KG1 (cell line): ENCODE measurements around the gene PC.

Experiments used
- DNase-seq: peaks from one replicate; lab custom pipeline; 2025; lab: John Stamatoyannopoulos, UW

PC gene

DNA sequence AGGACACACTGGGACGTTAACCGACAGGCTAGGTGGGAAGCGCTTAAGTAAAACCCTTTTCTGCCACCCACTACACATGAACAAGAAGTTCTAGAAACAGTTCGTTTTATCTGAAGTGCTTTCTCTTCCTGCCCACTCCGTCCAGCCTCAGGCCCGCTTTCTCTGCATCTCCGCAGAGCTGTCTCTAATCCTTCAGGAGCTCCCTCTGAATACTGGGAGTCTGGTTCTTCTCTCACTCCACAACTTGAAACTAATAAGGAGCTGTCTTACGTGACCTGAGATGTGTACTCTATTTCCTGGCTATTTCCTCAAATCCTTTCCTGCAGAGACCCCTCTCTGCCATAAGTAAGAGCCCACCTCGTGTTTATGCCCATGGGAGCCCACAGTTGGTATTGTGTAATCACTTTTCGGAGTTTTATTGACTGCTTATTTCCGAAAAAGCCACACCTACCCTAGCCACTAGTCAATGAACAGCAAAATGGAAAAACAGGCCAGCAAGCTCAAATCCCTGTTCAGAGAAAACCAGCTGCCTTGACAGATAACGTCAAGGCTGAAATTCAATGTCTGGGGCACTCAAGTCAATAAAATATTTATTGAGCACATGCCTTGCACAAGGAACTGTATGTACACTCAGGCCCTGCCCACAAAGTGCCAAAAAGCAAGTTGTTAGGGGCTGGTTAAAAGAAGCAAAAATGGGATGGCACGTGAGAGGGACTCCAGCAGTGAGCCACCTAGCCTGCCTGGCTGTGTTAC, 4.9 kb downstream of the PC start:
- no peak for DNase-seq

DNA sequence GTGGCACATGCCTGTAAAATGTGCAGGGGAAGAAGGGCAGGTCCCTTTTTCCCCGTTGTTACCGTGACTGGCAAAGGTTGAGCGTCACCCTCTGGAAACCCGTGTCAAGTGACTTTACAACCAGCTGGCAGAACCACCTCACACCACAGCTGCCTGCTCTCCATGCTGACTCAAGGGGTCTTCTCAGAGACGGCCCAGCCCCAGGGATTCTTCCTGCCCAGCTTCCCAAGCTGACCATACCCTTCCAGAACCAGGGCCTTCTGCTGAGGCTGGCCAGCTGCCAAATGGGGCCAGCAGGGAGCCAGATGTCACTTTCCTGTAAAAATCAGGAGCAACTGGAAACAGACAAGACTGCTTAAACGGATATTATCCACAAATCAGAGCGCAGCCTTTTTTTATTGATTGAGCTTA, 6.3 kb downstream of the PC start:
- no peak for DNase-seq

DNA sequence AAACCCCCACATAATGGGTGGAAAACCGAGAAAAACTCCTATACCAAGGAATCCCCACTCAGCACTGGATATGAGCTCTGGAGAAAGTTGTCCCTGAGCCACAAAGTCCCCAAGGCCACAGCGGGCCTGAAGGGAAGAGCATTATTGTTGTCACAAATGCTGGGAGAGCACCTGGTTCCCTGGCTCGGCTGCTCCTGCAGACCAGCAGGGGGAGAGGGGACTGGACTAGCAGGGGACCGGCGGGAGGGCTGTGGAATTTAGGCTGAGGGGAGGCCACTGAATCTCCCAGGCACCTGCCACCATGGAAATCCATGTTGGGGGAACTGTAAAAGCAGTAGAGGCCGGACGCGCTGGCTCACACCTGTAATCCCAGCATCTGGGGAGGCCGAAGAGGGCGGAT, 7.0 kb downstream of the PC start:
- no peak for DNase-seq

DNA sequence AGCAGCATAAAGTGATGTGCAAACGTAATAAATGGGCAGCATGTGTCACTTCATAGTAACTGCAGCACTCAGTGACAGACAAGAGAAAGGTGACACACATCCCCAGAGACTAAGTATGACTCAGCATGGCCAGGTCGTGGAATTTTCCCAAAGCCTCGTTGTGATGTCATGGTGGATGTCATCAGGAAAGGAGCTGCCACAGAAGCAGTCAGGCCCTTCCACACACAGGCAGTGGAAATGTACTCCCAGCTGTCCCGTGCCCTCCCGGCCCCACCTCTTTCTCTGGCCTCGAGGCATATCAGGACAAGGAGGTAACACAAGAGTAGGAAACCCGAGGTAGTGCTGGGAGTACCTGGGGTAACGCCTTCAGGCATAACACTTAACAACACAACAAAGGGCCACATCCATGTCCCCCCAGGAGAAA, 8.1 kb downstream of the PC start:
- no peak for DNase-seq

DNA sequence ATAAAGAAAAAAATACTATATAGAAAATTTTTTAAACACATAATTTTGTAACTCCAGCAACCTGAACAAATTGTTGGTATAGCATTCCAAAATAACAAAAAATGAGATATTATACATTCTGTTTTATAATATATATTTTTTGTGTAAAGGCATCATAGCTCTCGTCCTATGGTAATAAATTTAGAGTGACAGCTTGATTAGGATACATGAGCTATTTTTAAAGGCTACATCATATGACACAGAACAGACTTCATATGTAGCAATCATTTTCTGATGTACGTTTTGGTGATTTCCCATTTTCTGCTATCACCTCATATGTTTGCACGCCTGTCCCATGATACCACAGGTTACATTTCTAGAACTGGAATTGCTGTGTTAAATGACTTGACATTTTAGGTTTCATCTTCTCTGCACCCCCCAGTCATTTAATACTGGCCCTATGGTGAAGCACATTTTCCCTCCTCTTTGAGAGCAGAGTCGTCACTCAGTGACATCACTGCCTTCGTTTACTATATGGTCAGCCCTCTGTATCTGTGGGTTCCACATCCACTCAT, 19.5 kb downstream of the PC start:
- no peak for DNase-seq

DNA sequence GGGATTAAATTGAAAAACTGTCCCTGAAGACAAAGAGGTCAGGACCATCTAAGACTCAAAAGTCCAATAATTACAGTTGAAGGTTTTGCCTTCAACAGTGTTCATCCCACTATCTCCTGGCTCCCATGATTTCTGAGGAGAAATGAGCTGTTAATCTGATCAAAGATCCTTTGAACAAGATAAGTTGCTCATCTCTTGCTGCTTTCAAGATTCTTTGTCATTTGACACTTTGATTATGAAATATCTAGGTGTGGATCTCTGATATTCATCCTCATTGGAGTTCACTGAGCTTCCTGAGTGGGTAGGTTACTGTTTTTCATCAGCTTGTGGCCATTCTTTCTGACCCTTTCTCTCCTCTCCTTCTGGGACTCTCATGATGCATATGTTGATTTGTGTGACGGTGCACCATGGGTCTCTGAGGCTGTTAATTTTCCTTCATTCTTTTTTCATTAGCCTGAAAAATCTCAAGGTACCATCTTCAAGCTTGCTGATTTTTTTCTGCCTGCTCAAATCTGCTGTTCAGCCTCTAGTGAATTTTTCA, 20.9 kb downstream of the PC start:
- DNase-seq, result no peak

DNA sequence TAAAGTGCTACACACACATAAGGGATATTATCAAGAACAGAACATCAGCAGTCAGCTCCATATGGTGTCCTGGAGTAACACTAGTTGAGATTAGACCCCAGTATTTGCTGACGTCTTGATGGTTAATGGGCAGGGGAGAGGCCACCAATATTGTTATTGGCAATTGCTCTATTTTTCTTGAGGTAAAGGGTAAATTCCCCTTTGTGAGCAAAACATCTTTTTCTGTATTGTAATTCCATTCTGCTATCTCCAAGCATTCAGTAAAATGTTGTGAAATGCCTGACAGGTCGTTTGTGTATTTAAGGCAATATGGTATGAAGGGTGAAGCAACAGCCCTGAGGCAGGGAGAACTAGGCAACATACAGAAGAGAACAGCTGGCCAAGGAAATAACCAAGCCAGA, 21.9 kb downstream of the PC start:
- DNase-seq, result no peak

DNA sequence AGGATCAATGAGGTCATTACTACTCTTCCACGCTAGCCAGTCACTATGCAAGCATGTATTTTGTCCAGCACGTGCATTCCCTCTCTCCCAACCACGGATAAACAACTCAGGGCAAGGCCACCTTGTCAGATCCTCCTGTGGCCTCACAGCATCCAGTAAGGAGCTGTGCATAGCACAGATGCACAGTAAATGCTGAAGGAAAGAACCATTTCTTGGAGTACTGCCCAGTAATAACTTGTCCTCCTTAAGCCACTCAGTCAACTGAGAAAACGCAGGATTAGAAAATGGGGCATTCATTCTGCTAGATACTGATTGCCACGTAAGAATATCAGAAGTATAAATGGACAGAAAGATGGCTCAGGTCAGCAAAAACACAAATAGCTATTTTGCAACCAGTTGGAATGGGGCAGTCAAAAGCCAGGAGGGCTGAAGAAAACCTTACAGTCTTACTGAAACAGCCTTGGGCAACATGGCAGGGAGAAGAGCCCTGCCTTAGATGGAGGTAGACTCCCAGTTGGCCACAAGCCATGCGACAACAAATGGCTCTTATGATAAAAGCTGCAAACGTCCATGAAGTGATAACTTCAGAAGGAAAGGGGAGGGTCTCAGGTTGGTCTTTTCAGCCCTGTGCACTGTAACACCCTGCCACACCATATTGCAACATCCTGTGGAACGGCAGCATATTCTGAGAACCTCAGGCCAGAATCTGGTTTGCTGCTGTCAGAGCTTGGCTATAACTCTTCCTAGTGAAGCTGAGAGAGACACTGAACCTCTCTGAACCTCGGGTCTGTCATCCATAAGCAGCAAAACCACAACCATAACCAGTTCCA, 23.0 kb downstream of the PC start:
- no peak for DNase-seq

DNA sequence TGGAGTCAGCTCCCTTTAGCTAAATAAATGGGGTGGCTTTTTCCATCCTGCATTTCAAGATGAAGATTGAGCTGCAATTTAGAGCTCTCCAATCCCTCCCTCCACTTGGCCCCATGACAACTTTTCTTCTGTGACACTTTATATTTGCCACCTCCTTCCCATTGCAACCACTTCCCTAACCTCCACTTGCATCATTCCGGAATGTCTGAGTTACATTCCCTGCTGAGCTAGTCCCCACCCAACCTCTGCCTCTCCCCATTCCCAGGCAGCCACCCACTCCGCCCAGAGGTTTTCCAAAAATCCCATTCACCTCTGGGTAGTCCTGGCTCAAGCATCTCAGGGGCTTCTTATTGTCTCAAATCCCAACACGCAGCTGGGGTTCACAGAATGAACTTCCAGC, 24.7 kb downstream of the PC start:
- no peak for DNase-seq

DNA sequence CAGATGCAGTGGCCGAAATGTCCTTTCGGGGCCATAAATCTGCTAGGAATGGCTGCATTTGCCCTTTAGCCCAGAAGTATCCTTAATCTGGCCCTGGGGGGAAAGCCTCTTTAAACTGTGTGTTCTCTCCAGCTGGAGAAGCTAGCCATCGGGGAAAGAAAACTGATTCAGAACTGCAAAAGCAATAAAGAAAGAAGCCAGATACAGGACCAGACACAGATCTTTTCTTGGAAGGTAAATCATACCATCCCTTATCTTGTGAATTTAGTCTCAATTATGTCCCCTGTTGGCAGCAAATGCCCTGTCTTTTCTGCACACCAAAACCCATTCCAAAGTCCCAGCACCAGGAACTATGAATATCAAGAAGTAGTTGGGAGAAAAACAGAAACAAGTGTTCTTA, 25.6 kb downstream of the PC start:
- DNase-seq, result no peak

DNA sequence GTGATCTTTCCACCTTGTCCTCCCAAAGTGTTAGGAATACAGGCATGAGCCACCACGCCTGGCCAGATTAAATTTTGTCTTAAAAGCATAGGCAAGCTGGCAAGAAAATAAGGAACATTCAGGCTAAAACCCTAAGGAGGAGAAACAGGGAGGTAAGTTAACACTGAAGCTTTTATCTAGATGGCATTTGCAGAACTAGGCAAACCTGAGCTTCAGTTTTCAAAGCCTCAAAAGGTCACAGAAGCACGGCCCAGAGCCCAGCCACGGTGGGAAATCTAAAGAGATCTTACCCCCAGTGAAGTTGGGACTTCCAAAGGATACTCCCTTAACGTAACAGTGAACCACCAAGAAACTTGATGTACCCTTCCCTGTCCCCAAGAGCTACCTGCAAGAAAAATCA, 28.4 kb downstream of the PC start:
- DNase-seq, result no peak

DNA sequence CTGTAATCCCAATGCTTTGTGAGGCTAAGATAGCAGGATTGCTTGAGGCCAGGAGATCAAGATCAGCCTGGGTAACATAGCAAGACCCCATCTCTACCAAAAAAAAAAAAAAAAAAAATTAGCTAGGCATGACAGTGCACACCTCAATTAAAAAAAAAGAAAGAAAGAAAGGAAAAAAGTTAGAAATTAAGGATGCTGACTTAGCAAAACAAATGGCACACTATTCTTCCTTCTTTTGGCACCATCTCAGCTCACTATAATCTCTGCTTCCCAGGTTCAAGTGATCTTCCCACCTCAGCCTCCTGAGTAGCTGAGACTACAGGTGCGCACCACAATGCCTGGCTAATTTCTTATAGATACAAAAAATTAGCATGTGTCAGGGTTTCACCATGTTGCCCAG, 33.9 kb downstream of the PC start:
- no peak for DNase-seq

DNA sequence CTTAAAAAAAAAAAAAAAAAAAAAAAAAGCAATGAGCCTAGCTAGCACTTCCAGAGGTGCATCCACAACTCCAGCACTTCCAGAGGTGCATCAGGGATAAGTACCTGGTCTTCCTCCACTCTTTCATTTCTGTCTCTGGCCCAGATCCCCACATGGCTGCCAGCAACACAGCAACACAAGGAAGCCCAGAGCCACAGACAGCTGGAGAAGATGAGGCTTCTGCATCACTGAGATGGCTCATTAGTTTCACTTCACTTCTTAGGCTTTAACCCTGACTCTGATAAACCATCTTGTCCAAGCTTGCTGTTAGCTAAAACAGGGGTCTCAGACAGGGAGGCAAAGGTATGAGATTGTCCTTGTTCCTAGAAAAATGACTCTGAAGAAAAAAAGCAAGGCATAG, 35.6 kb downstream of the PC start:
- DNase-seq, result no peak

DNA sequence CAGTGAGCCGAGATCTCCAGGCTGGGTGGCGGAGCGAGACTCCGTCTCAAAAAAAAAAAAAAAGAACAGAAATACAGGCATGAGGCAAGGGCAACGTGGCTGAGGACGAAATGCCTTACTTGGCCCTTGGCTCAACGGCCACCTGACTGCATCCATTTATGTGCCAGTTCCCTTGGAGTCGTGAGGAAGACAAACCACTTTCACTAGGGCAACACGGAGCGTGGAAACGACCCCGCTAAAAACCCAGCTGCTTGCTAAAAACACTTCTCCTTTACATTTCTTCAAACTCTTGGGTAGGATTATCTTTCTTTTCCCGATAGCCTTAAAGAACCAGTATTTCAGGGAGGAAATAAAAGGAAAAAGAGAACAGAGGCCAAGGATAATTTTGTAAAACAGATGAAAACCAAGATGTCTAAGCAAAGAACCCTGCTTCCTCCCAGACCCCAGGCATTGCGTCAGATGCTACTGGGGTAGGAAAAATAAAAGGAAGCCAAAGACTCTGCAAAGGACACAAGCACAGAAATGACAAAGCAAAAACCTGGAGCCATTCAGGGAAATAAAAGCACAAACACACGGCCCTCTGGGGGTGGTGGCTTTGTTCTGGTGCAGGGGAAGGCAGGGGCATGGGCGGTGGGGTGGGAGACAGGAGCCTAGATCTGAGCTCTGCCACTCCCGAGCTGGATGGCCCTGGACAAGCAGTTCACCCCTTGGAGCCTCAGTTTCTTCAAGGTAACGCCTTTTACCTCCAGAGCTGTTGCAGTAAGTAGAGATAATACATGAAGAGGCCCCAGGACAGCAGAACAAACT, 37.0 kb downstream of the PC start:
- no peak for DNase-seq

DNA sequence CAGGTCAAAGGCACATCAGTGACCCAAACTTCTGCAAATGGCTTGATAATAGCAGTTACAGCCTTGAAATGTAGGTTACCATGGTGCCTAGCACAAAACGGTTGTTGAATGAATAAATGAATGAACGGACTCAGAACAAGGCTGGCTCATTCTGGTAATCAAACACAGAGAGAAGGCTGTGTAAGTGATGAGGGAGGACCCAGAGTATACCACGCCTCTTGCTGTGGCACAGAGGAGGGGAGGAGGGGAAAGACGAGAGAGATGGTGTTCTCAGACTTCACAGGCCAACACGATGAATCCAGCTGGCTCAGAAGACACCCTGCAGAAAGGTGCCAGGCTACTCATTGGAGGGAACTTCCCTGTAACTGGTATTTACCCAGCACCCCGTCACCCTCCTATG, 38.3 kb downstream of the PC start:
- no peak for DNase-seq

DNA sequence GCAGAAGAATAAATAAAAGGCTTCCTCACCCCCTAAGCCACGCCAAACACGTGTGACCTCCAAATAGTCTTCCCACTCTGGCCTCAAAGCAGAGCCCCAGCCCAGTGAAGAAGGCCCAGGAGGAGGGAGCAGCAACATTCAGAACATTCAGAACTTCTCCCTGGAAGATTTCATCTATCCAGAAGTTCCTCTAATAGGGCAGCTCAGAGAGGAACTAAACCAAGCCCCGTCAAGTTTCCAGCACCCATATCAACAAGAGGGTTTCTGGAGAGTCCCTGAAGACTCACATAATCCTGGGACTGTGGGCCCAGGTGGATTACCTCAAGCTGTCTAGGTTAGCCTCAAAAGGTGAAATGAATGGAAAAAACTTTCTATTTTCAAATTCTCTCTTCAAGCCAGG, 39.4 kb downstream of the PC start:
- no peak for DNase-seq

DNA sequence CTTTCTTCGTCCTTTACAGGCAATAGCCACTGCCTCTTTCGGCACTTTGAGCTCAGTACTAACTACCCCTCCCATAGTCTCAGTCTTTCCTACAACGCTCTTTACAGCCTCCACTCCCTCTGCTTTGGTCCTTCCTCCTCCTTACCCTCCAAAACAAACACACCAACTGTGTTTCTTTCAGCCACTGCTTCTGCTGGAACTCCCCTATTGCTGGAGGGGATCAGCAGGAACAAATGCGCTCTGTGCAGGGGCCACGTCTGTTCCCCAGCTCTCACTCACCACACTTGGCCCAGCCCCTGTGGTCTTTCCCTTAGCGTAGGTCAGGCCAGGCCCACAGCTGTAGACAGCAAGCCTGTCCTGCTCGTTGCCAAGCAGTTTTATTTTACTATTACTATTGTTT, 42.3 kb downstream of the PC start:
- no peak for DNase-seq

DNA sequence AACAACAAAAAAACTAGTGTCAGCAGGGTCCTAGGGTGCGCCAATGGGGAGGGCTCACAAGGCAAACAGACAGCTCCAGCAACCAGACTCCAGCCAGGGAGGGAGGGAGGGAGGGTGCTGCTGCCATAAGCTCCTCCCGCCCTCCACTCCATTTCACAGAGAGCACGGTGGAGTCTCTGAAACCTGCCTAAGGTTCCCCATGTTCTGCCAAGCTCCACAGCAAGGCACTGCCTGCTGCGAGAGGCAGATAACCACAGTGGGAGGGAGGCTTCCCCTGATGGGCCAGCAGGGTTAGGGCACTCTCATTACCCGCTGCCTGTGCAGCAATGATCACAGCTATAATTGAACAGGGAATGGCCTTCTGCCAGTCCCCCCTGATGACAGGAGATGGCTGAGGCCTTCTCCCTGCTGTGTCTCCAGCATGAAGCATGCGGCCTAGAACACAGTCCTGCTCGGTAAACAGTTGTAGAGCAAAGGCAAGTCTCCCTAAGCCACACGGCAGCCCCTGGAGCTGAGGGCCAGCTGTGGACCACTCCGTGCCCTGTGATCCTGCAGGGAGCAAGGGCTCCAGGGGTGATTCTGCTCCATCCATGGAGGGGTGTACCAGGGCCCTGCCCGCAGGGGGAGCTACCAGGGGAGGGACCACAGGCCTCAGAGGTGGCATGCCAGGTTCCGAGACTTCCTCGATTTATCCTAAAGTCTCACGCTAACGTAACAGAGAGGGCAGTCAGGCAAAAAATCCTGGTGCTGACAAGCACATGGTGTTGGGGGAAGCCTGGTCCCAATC, 42.9 kb downstream of the PC start:
- no peak for DNase-seq

DNA sequence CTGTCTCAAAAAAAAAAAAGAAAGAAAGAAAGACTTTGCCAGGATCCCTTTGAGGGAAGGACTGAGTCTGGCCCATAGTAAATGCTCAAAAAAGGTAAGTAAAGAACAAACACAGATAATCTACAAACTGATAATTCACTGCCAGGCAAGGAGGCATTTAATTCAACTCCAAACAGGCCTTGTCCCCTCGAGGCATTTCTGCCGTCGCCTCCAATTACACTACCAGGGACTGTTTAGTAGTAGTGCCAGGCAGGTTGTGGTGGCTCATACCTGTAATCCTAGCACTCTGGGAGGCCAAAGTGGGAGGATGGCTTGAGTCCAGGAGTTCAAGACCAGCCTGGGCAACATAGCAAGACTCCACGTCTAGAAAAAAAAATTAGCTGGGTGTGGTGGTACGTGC, 43.7 kb downstream of the PC start:
- no peak for DNase-seq

DNA sequence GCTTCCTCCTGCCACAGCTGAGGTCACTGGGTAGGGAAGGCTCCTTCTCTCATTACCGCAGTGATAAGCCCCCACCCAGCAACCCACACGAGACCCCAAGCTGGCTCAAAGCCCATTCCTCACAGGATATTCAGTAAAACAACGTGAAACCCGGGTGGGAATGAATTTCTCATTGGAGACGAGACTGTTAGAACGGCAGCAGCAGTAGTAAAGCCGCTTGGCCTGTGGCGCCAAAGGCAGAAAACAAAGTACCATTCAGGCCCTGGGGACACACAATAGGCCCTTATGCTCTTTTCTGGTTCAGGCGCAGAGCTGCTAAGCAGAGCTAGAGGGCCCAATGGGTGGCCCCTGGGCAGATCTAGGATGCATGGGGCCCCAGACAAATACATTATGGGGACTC, 45.3 kb downstream of the PC start:
- no peak for DNase-seq

DNA sequence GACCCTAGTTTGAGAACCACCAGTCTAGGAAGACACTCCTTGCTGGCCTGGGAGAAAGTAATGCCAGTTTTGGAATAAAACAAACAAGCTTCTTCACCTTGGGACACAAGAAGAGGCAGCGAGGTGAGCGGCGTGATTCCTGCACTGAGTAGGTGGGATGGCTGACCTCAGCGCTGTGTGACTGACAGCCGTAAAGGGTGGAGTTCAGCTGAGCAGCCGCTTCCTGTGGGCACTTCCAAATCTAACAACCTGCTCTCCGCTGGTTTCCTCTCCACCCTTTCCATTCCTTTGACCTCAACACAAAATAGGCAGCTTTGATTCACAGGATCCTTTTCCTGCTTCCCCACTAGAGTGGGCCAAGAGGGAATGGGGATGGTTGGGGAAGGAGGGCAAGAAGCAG, 45.8 kb downstream of the PC start:
- no peak for DNase-seq
